Psoas muscle (tissue), 8 donors: Measurements from ENCODE around the gene UBR3. TPM values are rescaled to one million over a fixed set of nuclear protein-coding genes. Genes with fewer than 3 reads are reported as not detected.

Experiments
- ATAC-seq, 4 donors: fragments of 200-7000 bp; cut with Tn5 transposase; one replicate each; pipeline ENCODE4 v1.9.1; 2020; ENCODE audit warnings: moderate library complexity in 3 of 4, mild to moderate bottlenecking in 2 of 4
- DNase-seq, 2 donors: peaks; one replicate each; pipeline ENCODE4 v3.0.0-alpha.2; 2020
- H3K27ac ChIP-seq: fragments of 200-600 bp; one replicate; pipeline ENCODE4 v1.8.0; 2022
- H3K27me3 ChIP-seq, 3 donors: fragments of 200-600 bp in 1 of 3; one replicate each; pipeline versions ENCODE4 v1.6.1 to v1.8.0; 2013 to 2022; ENCODE audit warnings: low read length in 2 of 3, mild to moderate bottlenecking in 2 of 3, moderate library complexity in 1 of 3; ENCODE audit not compliant: insufficient read depth in 3 of 3
- H3K36me3 ChIP-seq, 2 donors: fragments of 200-600 bp in 1 of 2; one replicate each; pipeline versions ENCODE4 v1.6.1 to v1.8.0; 2013 to 2022; ENCODE audit warnings: low read depth in 1 of 2, mild to moderate bottlenecking in 1 of 2, moderate library complexity in 1 of 2; ENCODE audit not compliant: insufficient read depth in 1 of 2
- H3K4me1 ChIP-seq: fragments of 200-600 bp; one replicate; pipeline ENCODE4 v1.8.0; 2022
- H3K4me3 ChIP-seq: fragments of 200-600 bp; one replicate; pipeline ENCODE4 v1.8.0; 2022; ENCODE audit warnings: mild to moderate bottlenecking
- H3K9me3 ChIP-seq: fragments of 200-600 bp; one replicate; pipeline ENCODE4 v1.8.0; 2022
- CTCF ChIP-seq: fragments of 200-600 bp; IDR thresholded peaks from one replicate; pipeline ENCODE4 v1.8.0; 2022; ENCODE audit warnings: antibody characterized with exemption
- WGBS, 3 donors: extraction: QIAGEN DNeasy Blood & Tissue Kit; methylation state at CpG; one replicate each; pipeline versions ENCODE4 v1.1.6 to v1.1.7; 2013; 5-methylcytosine and 5-hydroxymethylcytosine counted together
- intact Hi-C, 2 donors: fragments of 100-400 bp; cut with DNase I; formaldehyde crosslinking; loops; one replicate each; pipeline versions ENCODE4 v1.11.0 to v1.14.2; 2022
- polyA plus RNA-seq, 3 donors: library from polyadenylated mRNA; stranded (reverse); fragments of 200-250 nt; gene quantifications; one replicate each; pipeline ENCODE4 v1.2.3, GENCODE V29; 2013
- total RNA-seq, 4 donors: library from RNA; stranded (reverse); fragmentation: NEBNext Ultra II Directional in 2 of 4; extraction: Animal tissue kit (Norgen Biotek cat#: 25700) in 2 of 4; gene quantifications; one replicate each; pipeline versions ENCODE4 v1.2.1 to v1.2.4, GENCODE V29; 2021 to 2023
- donor health status: healthy with polysubstance abuse.
- donor health status: DM: no; HTN: no; CAD: no; lungs with moderate emphysema.
- donor health status: Bipolar disorder and iron deficiency.
- donor health status: healthy.
- donor health status: DM: yes; HTN: yes; CAD: no.
- donor health status: DM: no; HTN: no; CAD: no.
- donor health status: DM: no; HTN: no; CAD: no.
- donor health status: DM: yes; HTN: yes; CAD: no.

The UBR3 gene
- total and polyA plus RNA-seq, 7 donors = 28.7 to 202 (median 160) TPM

GRCh38 chr2:170054997-170055396 is 227.7 kb downstream of the UBR3 start:
- 95 to 96% (median 95%) methylated on average over 5 of the region's 5 CpGs for WGBS, 3 donors
- no peak for TF ChIP-seq CTCF
- Histone ChIP-seq H3K36me3 (peaks cover 3 to 86% of the 10 kb centered on the region in 2 donors), H3K9me3 (no peaks in the 10 kb centered on the region), H3K27me3 (no peaks in the 10 kb centered on the region), H3K27ac (no peak overlapping the region), H3K4me3 (no peak overlapping the region), H3K4me1 (no peaks in the 10 kb centered on the region)
- intact Hi-C loops = no loop called here
- ATAC-seq (peak in 1 of 4 donors; percentile 12), DNase-seq (no peak)

- Histone ChIP-seq H3K27ac (no peak overlapping the region), H3K36me3 (peaks cover 3 to 87% of the 10 kb centered on the region in 2 donors), H3K4me1 (no peaks in the 10 kb centered on the region), H3K4me3 (no peak overlapping the region), H3K27me3 (no peaks in the 10 kb centered on the region), H3K9me3 (no peaks in the 10 kb centered on the region)
- DNase-seq (no peak), ATAC-seq (no peak)
- no peak for TF ChIP-seq CTCF
- 45 to 83% (median 72%) methylated on average over 1 of the region's 1 CpG for WGBS, 3 donors
- intact Hi-C loops = no loop called here
Measured at GRCh38 chr2:170056900-170057299, 229.6 kb downstream of the UBR3 start.

- ATAC-seq (peak in 1 of 4 donors; percentile 33), DNase-seq (no peak)
- no peaks in the 10 kb centered on the region for H3K27me3 ChIP-seq
- no peak for TF ChIP-seq CTCF
- H3K27ac ChIP-seq = no peak overlapping the region
- no peak overlapping the region for H3K4me3 ChIP-seq
- intact Hi-C loops = no loop called here
- H3K36me3 ChIP-seq = peaks cover 0 to 71% of the 10 kb centered on the region in 2 donors
- 86 to 94% (median 92%) methylated on average over 2 of the region's 2 CpGs for WGBS, 3 donors
- H3K9me3 ChIP-seq = no peaks in the 10 kb centered on the region
- no peaks in the 10 kb centered on the region for H3K4me1 ChIP-seq
Measured at GRCh38 chr2:170063456-170064235, 236.4 kb downstream of the UBR3 start.

GRCh38 chr2:170070778-170071177 is 243.5 kb downstream of the UBR3 start:
- TF ChIP-seq CTCF = no peak
- H3K36me3 ChIP-seq = peaks cover 0 to 55% of the 10 kb centered on the region in 2 donors
- intact Hi-C loops = no loop called here
- no peak overlapping the region for H3K4me3 ChIP-seq
- no peak overlapping the region for H3K27ac ChIP-seq
- no peaks in the 10 kb centered on the region for H3K9me3 ChIP-seq
- H3K4me1 ChIP-seq = no peaks in the 10 kb centered on the region
- DNase-seq (no peak), ATAC-seq (no peak)
- WGBS, 3 donors = 64 to 98% (median 97%) methylated on average over 2 of the region's 2 CpGs
- no peaks in the 10 kb centered on the region for H3K27me3 ChIP-seq

- H3K9me3 ChIP-seq = no peaks in the 10 kb centered on the region
- DNase-seq (peak in 1 of 2 donors; percentile 27), ATAC-seq (no peak)
- H3K4me1 ChIP-seq = no peaks in the 10 kb centered on the region
- 21 to 31% (median 23%) methylated on average over 2 of the region's 2 CpGs for WGBS, 3 donors
- H3K36me3 ChIP-seq = peaks cover 0 to 58% of the 10 kb centered on the region in 2 donors
- H3K27ac ChIP-seq = no peak overlapping the region
- intact Hi-C loops = no loop called here
- H3K27me3 ChIP-seq = no peaks in the 10 kb centered on the region
- TF ChIP-seq CTCF = no peak
- H3K4me3 ChIP-seq = no peak overlapping the region
Measured at GRCh38 chr2:170073288-170073687, 246.0 kb downstream of the UBR3 start.
